GM10266 (cell line): ENCODE results near the gene LTK.
A peak's percentile ranks its signal among the peaks of the same experiment; 100 is the strongest.

Source experiments
- DNase-seq: peaks from one replicate; pipeline ENCODE4 v3.0.0; 2012; ENCODE audit errors: extremely low spot score
- CTCF ChIP-seq: IDR thresholded peaks from 2 replicates; pipeline ENCODE4 v1.5.1; 2012; ENCODE audit warnings: mild to moderate bottlenecking, low read depth; ENCODE audit not compliant: control insufficient read depth, insufficient read depth; ENCODE audit errors: missing control alignments

The LTK gene

DNA sequence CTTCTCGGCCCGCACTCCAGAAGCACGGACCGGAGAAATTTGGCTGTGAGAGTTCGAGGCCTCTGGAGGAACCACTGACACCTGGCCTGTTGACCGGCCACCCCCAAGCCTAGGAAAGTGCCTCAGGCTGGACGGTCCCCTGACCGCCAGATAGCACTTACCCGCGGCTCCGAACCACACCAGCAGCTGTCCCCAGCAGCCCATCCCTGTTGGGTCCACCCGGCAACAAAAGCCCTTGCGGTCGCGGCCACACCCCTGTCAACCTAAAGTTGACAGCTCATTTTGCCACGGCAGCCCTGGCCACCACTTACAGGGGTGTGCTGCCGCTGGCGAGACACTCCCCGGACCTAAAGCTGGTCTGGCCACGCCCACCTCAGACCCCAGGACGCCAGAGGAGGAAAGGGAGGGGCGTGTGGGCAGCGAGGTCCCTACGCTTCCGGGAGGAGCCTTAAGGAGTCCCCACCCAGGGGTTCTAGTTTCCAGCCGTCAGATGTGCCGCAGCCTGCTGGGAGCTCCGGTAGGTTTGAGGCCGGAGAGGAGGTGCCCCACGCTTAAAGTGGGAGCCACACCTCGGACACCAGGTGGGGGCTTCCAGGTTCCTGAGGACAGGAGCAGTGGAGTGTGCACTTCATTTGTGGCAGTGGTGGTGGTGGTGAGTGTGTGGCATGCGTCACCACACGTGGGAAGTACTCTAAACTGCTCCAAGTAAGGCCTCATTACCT is at the start of gene LTK:
LTK (minus strand) TSS at position 322 of the 722 bp plus-strand sequence; CDS start at position 204, 118 bp downstream.
- peak; percentile 32 for DNase-seq
- no peak for TF ChIP-seq CTCF

GRCh38 chr15:41562784-41563198 is 49.2 kb upstream of the LTK start:
- DNase-seq = no peak
- TF ChIP-seq CTCF = no peak

DNA sequence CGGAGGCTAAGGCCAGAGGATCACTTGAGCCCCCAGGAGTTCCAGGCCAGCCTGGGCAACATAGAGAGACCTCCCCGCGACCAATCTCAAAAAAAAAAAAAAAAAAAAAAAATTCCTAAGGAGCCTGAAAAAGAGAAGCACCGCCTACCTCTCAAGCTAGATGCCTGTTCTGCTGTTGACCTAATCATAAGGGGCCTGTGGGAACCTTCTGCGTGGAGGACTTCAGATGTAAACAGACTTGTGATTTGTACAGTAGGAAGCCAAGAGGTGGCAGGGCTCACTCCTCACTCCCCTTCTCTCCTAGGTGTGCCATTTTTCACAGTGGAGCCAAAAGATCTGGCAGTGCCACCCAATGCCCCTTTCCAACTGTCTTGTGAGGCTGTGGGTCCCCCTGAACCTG is 48.6 kb upstream of the LTK start:
- DNase-seq = no peak

DNA sequence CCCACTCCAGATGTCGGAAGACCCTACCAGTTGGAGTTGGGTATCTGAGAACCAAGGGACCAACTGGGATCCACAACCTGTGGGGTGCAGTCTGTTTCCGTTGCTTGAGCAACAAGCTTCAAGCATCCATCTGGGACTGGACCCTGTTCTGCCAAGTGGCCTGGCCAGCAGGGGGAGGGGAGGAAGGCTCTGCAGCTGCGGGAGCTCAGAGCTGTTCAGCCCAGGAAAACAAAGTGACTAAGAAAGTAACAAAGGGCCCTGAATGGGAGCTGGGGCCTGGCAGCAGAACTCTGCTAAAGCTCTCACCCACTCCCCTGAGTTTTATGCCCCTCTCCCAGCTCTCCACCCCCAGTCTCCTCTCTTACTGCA is 48.1 kb upstream of the LTK start:
- no peak for TF ChIP-seq CTCF
- no peak for DNase-seq

More for the DNA sequence above, 48.6 kb upstream of the LTK start:
- no peak for TF ChIP-seq CTCF

DNA sequence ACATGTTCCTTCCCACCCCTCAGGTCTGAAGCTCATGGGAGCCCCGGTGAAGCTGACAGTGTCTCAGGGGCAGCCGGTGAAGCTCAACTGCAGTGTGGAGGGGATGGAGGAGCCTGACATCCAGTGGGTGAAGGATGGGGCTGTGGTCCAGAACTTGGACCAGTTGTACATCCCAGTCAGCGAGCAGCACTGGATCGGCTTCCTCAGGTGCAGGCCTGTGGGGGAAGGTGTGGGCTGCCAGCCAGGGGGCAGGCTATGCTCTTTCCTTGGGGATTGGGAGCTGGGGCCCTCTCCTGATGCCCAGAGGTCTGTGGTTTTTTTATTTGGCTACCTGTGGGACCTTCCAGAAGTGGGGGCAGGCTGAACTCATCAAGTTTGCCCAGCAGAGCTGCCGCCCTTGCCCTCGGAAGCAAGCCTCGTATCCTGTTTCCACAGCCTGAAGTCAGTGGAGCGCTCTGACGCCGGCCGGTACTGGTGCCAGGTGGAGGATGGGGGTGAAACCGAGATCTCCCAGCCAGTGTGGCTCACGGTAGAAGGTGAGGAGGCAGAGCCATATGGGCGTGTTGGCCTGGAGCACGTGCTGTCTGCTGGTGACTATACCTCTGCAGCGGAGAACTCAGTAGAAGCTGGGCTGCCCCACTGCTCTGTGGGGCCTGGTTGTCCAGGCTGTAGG is 47.6 kb upstream of the LTK start:
- TF ChIP-seq CTCF = no peak
- DNase-seq = no peak

- no peak for DNase-seq
- TF ChIP-seq CTCF = no peak
Observed at GRCh38 chr15:41560572-41560874, 46.9 kb upstream of the LTK start.

- DNase-seq = peak; percentile 39
Observed at GRCh38 chr15:41559239-41559782, 45.7 kb upstream of the LTK start.

More at GRCh38 chr15:41559239-41559782, 45.7 kb upstream of the LTK start:
- TF ChIP-seq CTCF = no peak
